ENCODE results near the gene SLC66A2. TPM values are rescaled to one million over a fixed set of nuclear protein-coding genes. Genes with fewer than 3 reads are reported as not detected.

The SLC66A2 gene
- total RNA-seq, 1 experiment from 2014 or later, result 28.6 TPM

GRCh38 chr18:79916546-79917168, 34.8 kb downstream of the SLC66A2 start:
- H3K36me3 ChIP-seq (replicated peaks; ENCODE audit: control insufficient read depth, insufficient read depth, low read length), result no peaks in the 10 kb centered on the region

DNA sequence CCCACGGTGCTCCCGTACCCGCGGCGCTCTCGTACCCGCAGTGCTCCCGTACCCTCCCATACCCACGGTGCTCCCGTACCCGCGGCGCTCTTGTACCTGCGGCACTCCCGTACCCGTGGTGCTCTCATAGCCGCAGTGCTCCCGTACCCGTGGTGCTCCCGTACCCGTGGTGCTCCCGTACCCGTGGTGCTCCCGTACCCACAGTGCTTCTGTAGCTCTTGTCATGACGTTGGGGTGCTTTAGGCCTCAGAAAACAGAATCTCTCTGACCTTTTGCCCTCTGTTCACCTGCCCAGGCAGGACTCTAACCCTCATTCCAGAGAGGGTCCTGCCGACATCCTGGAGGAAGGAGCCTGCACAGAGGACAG, 35.3 kb downstream of the SLC66A2 start:
- no peaks in the 10 kb centered on the region for H3K36me3 ChIP-seq (replicated peaks; ENCODE audit: control insufficient read depth, insufficient read depth, low read length)
- no peak for DNase-seq

More at GRCh38 chr18:79916546-79917168, 34.8 kb downstream of the SLC66A2 start:
- Histone ChIP-seq H3K4me3 (ENCODE audit: insufficient read depth, low read depth, low read length) (no peak overlapping the region), H3K27me3 (ENCODE audit: control insufficient read depth, insufficient read depth, low read length) (no peaks in the 10 kb centered on the region)
- DNase-seq, result no peak

DNA sequence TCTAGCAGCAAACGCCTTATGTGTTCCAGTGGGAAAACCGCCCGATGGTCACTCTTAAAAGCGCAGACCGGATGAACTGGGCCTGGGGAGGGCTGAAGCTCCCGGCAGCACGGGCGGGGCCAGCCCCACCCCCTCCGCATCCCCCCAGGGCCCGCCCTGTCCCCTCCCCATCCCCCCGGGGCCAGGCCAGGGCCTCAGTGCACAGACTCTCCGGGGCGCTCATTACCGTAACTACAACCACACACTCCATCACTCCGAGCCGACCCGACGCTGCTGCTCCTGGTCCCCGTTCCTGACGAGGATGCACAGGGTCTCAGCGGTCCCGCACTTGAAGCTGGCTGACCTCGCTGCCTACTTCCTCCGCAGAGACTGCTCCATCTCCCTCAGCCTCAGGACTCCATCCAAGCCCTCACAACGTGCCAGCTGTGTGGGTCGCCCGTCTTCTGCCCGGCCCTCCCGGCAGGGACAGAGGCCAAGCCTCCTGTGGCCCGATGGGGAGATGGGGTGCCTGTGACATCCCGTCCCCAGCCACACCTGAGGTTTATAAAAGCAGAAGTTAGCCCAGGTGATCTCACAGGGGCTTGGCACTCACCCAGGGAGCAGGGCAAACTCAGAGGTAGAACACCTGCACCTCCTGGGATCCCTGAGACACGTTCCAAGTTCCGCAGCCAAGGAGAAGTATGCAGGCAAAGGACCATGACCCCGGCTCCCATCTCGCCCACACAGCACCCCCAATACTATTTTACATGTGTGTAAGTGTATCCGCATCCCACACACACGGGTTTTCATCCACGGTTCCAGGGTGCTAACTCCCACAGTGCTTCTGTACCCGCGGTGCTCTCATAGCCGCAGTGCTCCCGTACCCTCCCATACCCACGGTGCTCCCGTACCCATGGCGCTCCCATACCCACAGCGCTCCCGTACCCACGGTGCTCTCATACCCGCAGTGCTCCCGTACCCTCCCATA, 36.0 kb downstream of the SLC66A2 start:
- peak; percentile 85 for DNase-seq
- no peaks in the 10 kb centered on the region for H3K36me3 ChIP-seq (replicated peaks; ENCODE audit: control insufficient read depth, insufficient read depth, low read length)
- H3K4me3 ChIP-seq (ENCODE audit: insufficient read depth, low read depth, low read length), result no peak overlapping the region
- no peaks in the 10 kb centered on the region; the same call in 1 of the 2 replicates for H3K27me3 ChIP-seq (ENCODE audit: control insufficient read depth, insufficient read depth, low read length)

More for the DNA sequence above, 35.3 kb downstream of the SLC66A2 start:
- H3K4me3 ChIP-seq (ENCODE audit: insufficient read depth, low read depth, low read length), result no peak overlapping the region
- H3K27me3 ChIP-seq (ENCODE audit: control insufficient read depth, insufficient read depth, low read length), result no peaks in the 10 kb centered on the region; the same call in 1 of the 2 replicates

- H3K36me3 ChIP-seq (replicated peaks; ENCODE audit: control insufficient read depth, insufficient read depth, low read length), result no peaks in the 10 kb centered on the region
- H3K4me3 ChIP-seq (ENCODE audit: insufficient read depth, low read depth, low read length), result no peak overlapping the region
- peak; percentile 72 for DNase-seq
- H3K27me3 ChIP-seq (ENCODE audit: control insufficient read depth, insufficient read depth, low read length), result no peaks in the 10 kb centered on the region; the same call in 1 of the 2 replicates
Observed at GRCh38 chr18:79914614-79915160, 36.8 kb downstream of the SLC66A2 start.

DNA sequence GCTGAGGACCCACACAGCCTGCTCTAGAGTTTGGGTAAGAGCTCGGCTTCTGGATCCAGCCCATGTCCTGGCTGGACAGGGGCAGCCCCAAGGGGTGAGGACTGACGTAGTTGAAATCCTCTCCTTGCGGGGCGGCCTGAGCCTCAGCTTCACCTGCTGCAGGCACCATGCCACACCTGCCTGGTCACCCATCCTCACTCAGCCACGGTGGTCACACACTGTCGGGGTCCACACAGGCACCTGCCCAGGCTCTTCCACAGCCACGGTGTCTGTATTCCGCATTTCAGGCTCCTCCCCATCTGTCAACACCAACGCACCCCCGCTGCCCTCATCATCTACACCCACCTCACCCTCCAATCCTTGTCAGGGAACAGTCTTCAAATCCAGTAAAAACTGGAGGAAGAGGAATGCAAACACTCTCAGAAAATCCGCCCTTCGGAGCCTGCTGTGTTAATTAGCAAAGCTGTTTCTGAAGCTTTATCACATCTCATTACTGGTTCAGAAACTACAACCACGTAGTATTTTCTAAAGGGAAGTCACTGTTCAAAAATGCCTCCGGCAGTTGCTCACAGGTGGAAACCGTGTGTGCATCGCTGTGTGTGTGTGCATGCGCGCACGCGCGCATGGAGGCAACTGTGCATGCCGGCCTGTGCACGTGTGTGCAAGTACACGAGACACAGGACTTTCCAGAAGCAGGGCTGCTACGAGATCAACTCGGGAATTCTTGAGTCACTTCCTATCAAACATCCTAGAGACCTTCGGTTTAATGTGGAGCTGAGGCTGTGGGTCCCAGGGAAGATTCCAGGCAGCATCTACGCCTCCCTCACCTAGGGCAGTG, 38.2 kb downstream of the SLC66A2 start:
- peak; percentile 50 for DNase-seq
- Histone ChIP-seq H3K4me3 (ENCODE audit: insufficient read depth, low read depth, low read length) (no peak overlapping the region), H3K36me3 (replicated peaks; ENCODE audit: control insufficient read depth, insufficient read depth, low read length) (no peaks in the 10 kb centered on the region), H3K27me3 (ENCODE audit: control insufficient read depth, insufficient read depth, low read length) (no peaks in the 10 kb centered on the region; the same call in 1 of the 2 replicates)

- Histone ChIP-seq H3K4me3 (ENCODE audit: insufficient read depth, low read depth, low read length) (no peak overlapping the region), H3K27me3 (ENCODE audit: control insufficient read depth, insufficient read depth, low read length) (no peaks in the 10 kb centered on the region; the same call in 1 of the 2 replicates), H3K36me3 (replicated peaks; ENCODE audit: control insufficient read depth, insufficient read depth, low read length) (no peaks in the 10 kb centered on the region)
- peak; percentile 50 for DNase-seq
Observed at GRCh38 chr18:79912409-79912991, 39.0 kb downstream of the SLC66A2 start.

GRCh38 chr18:79911344-79912270, 39.8 kb downstream of the SLC66A2 start:
- no peaks in the 10 kb centered on the region for H3K36me3 ChIP-seq (replicated peaks; ENCODE audit: control insufficient read depth, insufficient read depth, low read length)
- peak; percentile 89 for DNase-seq
- H3K4me3 ChIP-seq (ENCODE audit: insufficient read depth, low read depth, low read length), result peak overlapping the region; percentile 32
- no peaks in the 10 kb centered on the region; the same call in 1 of the 2 replicates for H3K27me3 ChIP-seq (ENCODE audit: control insufficient read depth, insufficient read depth, low read length)

DNA sequence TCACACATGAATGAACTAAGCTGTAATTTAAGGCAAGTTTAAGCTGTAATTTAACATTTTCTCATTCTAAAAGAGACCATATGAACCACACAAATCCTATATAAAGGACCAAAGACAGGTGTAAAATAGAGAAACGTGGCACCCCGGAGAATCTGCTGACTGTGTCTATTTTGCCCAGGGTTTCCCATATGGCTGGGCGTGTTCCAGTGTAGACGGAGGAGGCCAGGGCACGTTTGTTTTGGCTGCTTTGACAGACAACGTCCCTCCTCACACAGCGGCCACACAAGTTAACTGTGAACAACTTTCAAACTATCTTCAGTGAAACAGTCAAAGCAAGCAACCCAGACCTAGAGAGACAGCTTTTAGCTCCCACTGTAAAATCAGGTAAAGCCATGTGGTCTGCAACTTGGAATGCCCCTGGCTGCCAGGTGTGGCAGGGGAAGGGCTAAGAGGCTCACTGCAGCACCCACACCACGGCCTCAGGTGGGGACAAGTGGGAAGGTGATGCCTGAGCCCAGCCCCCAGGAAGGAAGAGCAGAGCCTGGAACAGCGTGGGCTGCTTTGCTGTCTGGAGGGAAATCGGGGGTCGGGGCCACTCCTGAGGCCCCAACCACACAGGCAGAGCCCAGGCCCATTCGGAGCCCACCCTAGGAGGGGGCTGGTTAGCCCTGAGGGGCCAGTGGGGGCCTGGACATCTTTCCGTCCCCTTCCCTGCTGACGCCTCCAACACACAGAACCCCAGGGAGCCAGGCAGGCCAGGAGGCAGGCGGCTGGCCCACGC, 40.7 kb downstream of the SLC66A2 start:
- Histone ChIP-seq H3K4me3 (ENCODE audit: insufficient read depth, low read depth, low read length) (peak overlapping the region; percentile 32), H3K27me3 (ENCODE audit: control insufficient read depth, insufficient read depth, low read length) (no peaks in the 10 kb centered on the region; the same call in 1 of the 2 replicates), H3K36me3 (replicated peaks; ENCODE audit: control insufficient read depth, insufficient read depth, low read length) (no peaks in the 10 kb centered on the region)
- DNase-seq, result no peak

GRCh38 chr18:79906706-79907105, 44.7 kb downstream of the SLC66A2 start:
- H3K4me3 ChIP-seq (ENCODE audit: insufficient read depth, low read depth, low read length), result no peak overlapping the region
- H3K36me3 ChIP-seq (replicated peaks; ENCODE audit: control insufficient read depth, insufficient read depth, low read length), result no peaks in the 10 kb centered on the region
- H3K27me3 ChIP-seq (ENCODE audit: control insufficient read depth, insufficient read depth, low read length), result no peaks in the 10 kb centered on the region; the same call in 1 of the 2 replicates
- DNase-seq, result no peak

DNA sequence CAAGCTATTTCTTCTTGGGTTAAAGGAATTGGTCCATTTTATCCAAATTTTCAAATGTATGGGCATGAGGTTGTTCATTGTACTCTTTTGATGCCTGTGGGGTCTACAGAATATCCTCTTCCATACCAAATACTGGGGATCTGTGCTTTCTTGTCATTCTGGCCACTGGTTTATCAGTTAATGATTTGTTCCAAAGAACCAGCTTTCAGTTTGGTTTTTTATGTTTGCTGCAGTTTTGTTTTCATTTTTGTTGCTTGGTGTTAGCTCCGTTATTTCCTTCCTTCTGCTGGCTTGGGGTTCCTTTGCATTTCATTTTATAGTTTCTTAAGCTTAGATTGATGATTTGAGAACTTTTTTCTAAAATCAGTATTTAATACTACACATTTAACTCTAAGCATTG, 45.5 kb downstream of the SLC66A2 start:
- Histone ChIP-seq H3K27me3 (ENCODE audit: control insufficient read depth, insufficient read depth, low read length) (no peaks in the 10 kb centered on the region), H3K4me3 (ENCODE audit: insufficient read depth, low read depth, low read length) (no peak overlapping the region), H3K36me3 (replicated peaks; ENCODE audit: control insufficient read depth, insufficient read depth, low read length) (no peaks in the 10 kb centered on the region)
- DNase-seq, result no peak

DNA sequence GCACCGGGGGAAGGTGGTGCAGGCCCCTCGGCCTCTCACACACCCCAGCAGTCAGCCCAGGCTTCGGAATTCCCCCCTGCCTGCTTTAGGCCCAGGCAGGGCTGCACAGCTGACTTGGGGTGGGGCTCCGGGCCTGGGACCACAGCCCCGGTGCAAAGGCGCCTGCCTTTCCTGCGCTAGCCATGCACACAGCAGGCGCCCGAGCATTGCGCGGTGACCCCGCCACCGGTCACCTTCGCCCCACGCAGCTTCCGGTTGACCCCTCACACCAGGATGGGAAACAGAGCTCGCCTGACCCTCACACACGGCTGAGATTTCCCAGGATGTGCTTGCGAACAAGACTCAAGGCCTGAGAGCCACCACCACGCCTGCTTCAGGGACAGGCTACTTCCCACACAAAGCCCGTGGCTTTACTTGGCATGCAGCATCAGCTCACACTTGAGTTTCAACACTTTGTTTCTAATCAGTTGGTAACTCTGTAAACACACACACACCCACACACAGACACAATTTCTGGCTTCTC, 46.0 kb downstream of the SLC66A2 start:
- H3K27me3 ChIP-seq (ENCODE audit: control insufficient read depth, insufficient read depth, low read length), result no peaks in the 10 kb centered on the region
- no peak overlapping the region for H3K4me3 ChIP-seq (ENCODE audit: insufficient read depth, low read depth, low read length)
- H3K36me3 ChIP-seq (replicated peaks; ENCODE audit: control insufficient read depth, insufficient read depth, low read length), result no peaks in the 10 kb centered on the region
- DNase-seq, result peak; percentile 51
